HepG2 (cell line): Measurements from ENCODE around the gene MDP1. TPM values are rescaled to one million over a fixed set of nuclear protein-coding genes. Genes with fewer than 3 reads are reported as not detected.

Experiments used
- ARNT ChIP-seq: fragments of 450-650 bp; IDR thresholded peaks from 2 replicates; pipeline ENCODE4 v1.6.1; 2017
- ELK4 ChIP-seq: sonication (generic); formaldehyde crosslinking; IDR thresholded peaks from 2 replicates; pipeline ENCODE4 v1.9.0; 2021; ENCODE audit warnings: missing genetic modification reagents, borderline replicate concordance
- FLYWCH1 ChIP-seq: sonication (generic); formaldehyde crosslinking; IDR thresholded peaks from 2 replicates; pipeline ENCODE4 v1.8.1; 2023; ENCODE audit warnings: mild to moderate bottlenecking, missing genetic modification reagents
- KMT2B ChIP-seq: IDR thresholded peaks from 2 replicates; pipeline ENCODE4 v1.6.1; 2016; ENCODE audit warnings: missing genetic modification reagents, missing compliant biosample characterization
- MAFK ChIP-seq, 2 experiments: IDR thresholded peaks in 1 of 2; conservative IDR thresholded peaks in 1 of 2; 2 replicates each; pipeline ENCODE4 v1.6.1; 2011; ENCODE audit warnings: improper control_type of control experiment in 2 of 2, low read length in 2 of 2
- NCOR1 ChIP-seq: fragments of 200-600 bp; sonication (generic); IDR thresholded peaks from 2 replicates; pipeline ENCODE4 v1.7.0; 2017; ENCODE audit warnings: antibody characterized with exemption, low read length, borderline replicate concordance
- RELA ChIP-seq: sonication (generic); formaldehyde crosslinking; IDR thresholded peaks from 2 replicates; pipeline ENCODE4 v1.4.0; 2020; ENCODE audit warnings: missing genetic modification reagents
- SIX4 ChIP-seq: sonication (generic); formaldehyde crosslinking; IDR thresholded peaks from 2 replicates; pipeline ENCODE4 v1.4.0; 2020; ENCODE audit warnings: missing genetic modification reagents
- SMAD3 ChIP-seq: sonication (generic); formaldehyde crosslinking; IDR thresholded peaks from 2 replicates; pipeline ENCODE4 v1.4.0; 2020; ENCODE audit warnings: missing genetic modification reagents
- SMARCE1 ChIP-seq: fragments of 450-650 bp; IDR thresholded peaks from 2 replicates; pipeline ENCODE4 v1.6.1; 2017; ENCODE audit warnings: borderline replicate concordance
- THAP8 ChIP-seq: sonication (generic); formaldehyde crosslinking; IDR thresholded peaks from 2 replicates; pipeline ENCODE4 v1.5.1; 2020; ENCODE audit warnings: missing genetic modification reagents, mild to moderate bottlenecking, borderline replicate concordance
- ZBED4 ChIP-seq: sonication (generic); formaldehyde crosslinking; IDR thresholded peaks from 2 replicates; pipeline ENCODE4 v1.4.0; 2020; ENCODE audit warnings: missing genetic modification reagents, borderline replicate concordance
- ZBTB37 ChIP-seq: sonication (generic); formaldehyde crosslinking; IDR thresholded peaks from 2 replicates; pipeline ENCODE4 v1.4.0; 2020; ENCODE audit warnings: mild to moderate bottlenecking, missing genetic modification reagents
- ZKSCAN1 ChIP-seq: fragments of 150-350 bp; IDR thresholded peaks from 2 replicates; pipeline ENCODE4 v1.6.1; 2014; ENCODE audit warnings: low read length
- ZMAT3 ChIP-seq: sonication (generic); formaldehyde crosslinking; conservative IDR thresholded peaks from 2 replicates; pipeline ENCODE4 v1.7.0; 2021; ENCODE audit warnings: missing genetic modification reagents
- ZNF10 ChIP-seq: sonication (generic); formaldehyde crosslinking; IDR thresholded peaks from 2 replicates; pipeline ENCODE4 v1.4.0; 2020; ENCODE audit warnings: mild to moderate bottlenecking, low read depth, missing genetic modification reagents, borderline replicate concordance
- ZNF446 ChIP-seq: sonication (generic); formaldehyde crosslinking; IDR thresholded peaks from 2 replicates; pipeline ENCODE4 v1.5.0; 2020; ENCODE audit warnings: mild to moderate bottlenecking, missing genetic modification reagents
- ZNF724P ChIP-seq: sonication (generic); formaldehyde crosslinking; IDR thresholded peaks from 2 replicates; pipeline ENCODE4 v1.8.0; 2022; ENCODE audit warnings: missing genetic modification reagents, borderline replicate concordance
- ZNF816 ChIP-seq: sonication (generic); formaldehyde crosslinking; IDR thresholded peaks from 2 replicates; pipeline ENCODE4 v1.8.0; 2022; ENCODE audit warnings: missing genetic modification reagents, mild to moderate bottlenecking, borderline replicate concordance
- ZSCAN12 ChIP-seq: sonication (generic); formaldehyde crosslinking; IDR thresholded peaks from 2 replicates; pipeline ENCODE4 v1.9.0; 2021; ENCODE audit warnings: mild to moderate bottlenecking, missing genetic modification reagents
- polyA plus RNA-seq, 8 experiments: library from polyadenylated mRNA; depleted of rRNA in 3 of 8; stranded (reverse) in 7 of 8; unstranded in 1 of 8; fragments of >200 nt; fragmentation: Illumina TruSeq in 4 of 8; extraction: Trizol in 4 of 8; gene quantifications; 2 replicates each; pipeline versions ENCODE4 v1.2.1 to v1.2.3, GENCODE V29; 2011 to 2016; ENCODE audit warnings: low read depth in 4 of 8, missing spikeins in 1 of 8, mixed read lengths in 1 of 8; ENCODE audit not compliant: insufficient read depth in 1 of 8
- total RNA-seq, 5 experiments: library from RNA; depleted of rRNA; stranded (reverse); fragments of >200 nt; fragmentation: Illumina TruSeq; extraction: Trizol; gene quantifications; 2 replicates each; pipeline ENCODE4 v1.2.3, GENCODE V29; 2016; ENCODE audit warnings: low read depth in 1 of 5

MDP1 gene
- total and polyA plus RNA-seq, 2 of the 13 experiments (the other 11 are each of a cell fraction or from before 2014, with no cell fraction given), result 44.1 to 48.7 TPM

GRCh38 chr14:24232645-24233537, 17.0 kb upstream of the MDP1 start, which contains the start of gene GMPR2 (continued):
- TF ChIP-seq THAP8 (CRISPR knock-in tag) (no peak), ARNT (no peak), SMAD3 (CRISPR knock-in tag) (peak; percentile 41; the same call in 1 of the 2 replicates), ZNF816 (peak; percentile 82), ELK4 (peak; percentile 86; the same call in 1 of the 2 replicates), RELA (CRISPR knock-in tag) (peak; percentile 24), ZBTB37 (no peak; the same call in 1 of the 2 replicates), SIX4 (CRISPR knock-in tag) (peak; percentile 32; the same call in 1 of the 2 replicates), SMARCE1 (no peak), KMT2B (CRISPR knock-in tag) (peak; percentile 90; the same call in 1 of the 2 replicates), ZNF10 (CRISPR knock-in tag) (no peak; the same call in 1 of the 2 replicates), ZNF724P (CRISPR knock-in tag) (peak; percentile 81; the same call in 1 of the 2 replicates), FLYWCH1 (CRISPR knock-in tag) (0 out of 2 replicates have a peak, but pooled peaks have one; percentile 73), ZSCAN12 (no peak), NCOR1 (no peak), ZMAT3 (CRISPR knock-in tag) (peak; percentile 90), ZNF446 (CRISPR knock-in tag) (peak; percentile 57; the same call in 1 of the 2 replicates), ZBED4 (peak; percentile 74; the same call in 1 of the 2 replicates), MAFK (conservative IDR thresholded peaks at IDR 0.05 in 1 of 2, IDR thresholded peaks at IDR 0.05 in 1 of 2; ENCODE audit: low read length in 2 of 2) (no peak), ZKSCAN1 (no peak)
